Glutamatergic neuron (in vitro differentiated cells): ENCODE measurements around the gene MED13L. TPM values are rescaled to one million over a fixed set of nuclear protein-coding genes. Genes with fewer than 3 reads are reported as not detected.

Source experiments
- DNase-seq: peaks from one replicate; pipeline ENCODE4 v3.0.0; 2022
- H3K27ac Mint-ChIP-seq: one replicate; pipeline ENCODE4 v1.8.0; 2020; ENCODE audit warnings: mild to moderate bottlenecking, mixed read lengths, inconsistent platforms; ENCODE audit not compliant: unreplicated experiment
- H3K27me3 Mint-ChIP-seq: one replicate; pipeline ENCODE4 v1.8.0; 2020; ENCODE audit warnings: mild to moderate bottlenecking, moderate library complexity, mixed read lengths, inconsistent platforms; ENCODE audit not compliant: unreplicated experiment
- H3K36me3 Mint-ChIP-seq: one replicate; pipeline ENCODE4 v1.8.0; 2020; ENCODE audit warnings: mild to moderate bottlenecking, mixed read lengths, inconsistent platforms; ENCODE audit not compliant: unreplicated experiment
- H3K4me1 Mint-ChIP-seq: one replicate; pipeline ENCODE4 v1.8.0; 2020; ENCODE audit warnings: mild to moderate bottlenecking, low read depth, mixed read lengths, inconsistent platforms; ENCODE audit not compliant: unreplicated experiment
- H3K4me3 Mint-ChIP-seq: one replicate; pipeline ENCODE4 v1.8.0; 2020; ENCODE audit warnings: mild to moderate bottlenecking, mixed read lengths, inconsistent platforms; ENCODE audit not compliant: unreplicated experiment
- H3K9me3 Mint-ChIP-seq: one replicate; pipeline ENCODE4 v1.8.0; 2020; ENCODE audit warnings: mild to moderate bottlenecking, moderate library complexity, mixed read lengths, inconsistent platforms; ENCODE audit not compliant: unreplicated experiment
- CTCF ChIP-seq: fragments of 200-600 bp; sonication (generic); IDR thresholded peaks from one replicate; pipeline ENCODE4 v1.5.0; 2021; ENCODE audit not compliant: partially characterized antibody, unreplicated experiment
- total RNA-seq: library from RNA; stranded (reverse); fragmentation: NEBNext Ultra II Directional; extraction: Animal tissue kit (Norgen Biotek cat#: 25700); gene quantifications from one replicate; pipeline ENCODE4 v1.2.1, GENCODE V29; 2021; ENCODE audit not compliant: unreplicated experiment

Gene MED13L
- total RNA-seq, 1 donor from 2014 or later: 95.5 TPM

GRCh38 chr12:116068853-116069252, 208.6 kb downstream of the MED13L start:
- Mint-ChIP-seq H3K36me3 (no peaks in the 10 kb centered on the region), H3K4me1 (peaks cover 10% of the 10 kb centered on the region), H3K9me3 (no peaks in the 10 kb centered on the region), H3K27me3 (no peaks in the 10 kb centered on the region), H3K27ac (no peak overlapping the region), H3K4me3 (no peak overlapping the region)
- DNase-seq: no peak
- no peak for TF ChIP-seq CTCF

- no peak for TF ChIP-seq CTCF
- Mint-ChIP-seq H3K4me1 (peaks cover 10% of the 10 kb centered on the region), H3K27me3 (no peaks in the 10 kb centered on the region), H3K36me3 (no peaks in the 10 kb centered on the region), H3K27ac (no peak overlapping the region), H3K4me3 (no peak overlapping the region), H3K9me3 (no peaks in the 10 kb centered on the region)
- DNase-seq: no peak
Measured at GRCh38 chr12:116068371-116068770, 209.1 kb downstream of the MED13L start.

- H3K27ac Mint-ChIP-seq: no peak overlapping the region
- no peaks in the 10 kb centered on the region for H3K36me3 Mint-ChIP-seq
- no peak overlapping the region for H3K4me3 Mint-ChIP-seq
- H3K9me3 Mint-ChIP-seq: no peaks in the 10 kb centered on the region
- peaks cover 10% of the 10 kb centered on the region for H3K4me1 Mint-ChIP-seq
- H3K27me3 Mint-ChIP-seq: no peaks in the 10 kb centered on the region
- no peak for DNase-seq
- TF ChIP-seq CTCF: no peak
Measured at GRCh38 chr12:116067892-116068291, 209.6 kb downstream of the MED13L start.

GRCh38 chr12:116066381-116067230, 210.9 kb downstream of the MED13L start:
- Mint-ChIP-seq H3K9me3 (no peaks in the 10 kb centered on the region), H3K27me3 (no peaks in the 10 kb centered on the region), H3K4me1 (peaks cover 10% of the 10 kb centered on the region), H3K27ac (no peak overlapping the region), H3K4me3 (no peak overlapping the region), H3K36me3 (no peaks in the 10 kb centered on the region)
- TF ChIP-seq CTCF: peak; percentile 79
- peak; percentile 60 for DNase-seq

GRCh38 chr12:116065606-116066005, 211.9 kb downstream of the MED13L start:
- H3K27me3 Mint-ChIP-seq: no peaks in the 10 kb centered on the region

More at GRCh38 chr12:116065606-116066005, 211.9 kb downstream of the MED13L start:
- H3K9me3 Mint-ChIP-seq: no peaks in the 10 kb centered on the region
- no peak overlapping the region for H3K4me3 Mint-ChIP-seq
- peaks cover 10% of the 10 kb centered on the region for H3K4me1 Mint-ChIP-seq
- DNase-seq: no peak
- H3K27ac Mint-ChIP-seq: no peak overlapping the region
- no peaks in the 10 kb centered on the region for H3K36me3 Mint-ChIP-seq
- no peak for TF ChIP-seq CTCF
